ENCODE results near the gene RFX5. TPM values are rescaled to one million over a fixed set of nuclear protein-coding genes. Genes with fewer than 3 reads are reported as not detected.

The RFX5 gene
- polyA plus RNA-seq, 3 donors, result 39.3 to 66.3 (median 43.5) TPM

- no peak for DNase-seq
- intact Hi-C loops (cut with micrococcal nuclease), result no loop called here
- no peak overlapping the region for H2AFZ ChIP-seq (ENCODE audit: insufficient read depth, low read depth, low read length, poor library complexity, severe bottlenecking)
- H3K27me3 ChIP-seq (ENCODE audit: control insufficient read depth in 2 of 2, insufficient read depth in 2 of 2, low read length in 2 of 2), result no peaks in the 10 kb centered on the region
- no peak overlapping the region for H3K4me2 ChIP-seq (replicated peaks; ENCODE audit: extremely low read depth, low read length, poor library complexity, severe bottlenecking)
- H3K36me3 ChIP-seq (replicated peaks in 1 of 2; ENCODE audit: control insufficient read depth in 1 of 2, insufficient read depth in 2 of 2, low read length in 2 of 2), result no peaks in the 10 kb centered on the region
- no peaks in the 10 kb centered on the region for H3K36me3 Mint-ChIP-seq
- no peak overlapping the region for H3K4me3 ChIP-seq (replicated peaks in 1 of 3; ENCODE audit: low read depth in 2 of 3, low read length in 3 of 3)
- H3K4me1 Mint-ChIP-seq, result peaks cover 3% of the 10 kb centered on the region
- H3K27me3 Mint-ChIP-seq (ENCODE audit: low read depth in 3 of 3), result peaks cover 2 to 3% (median 2%) of the 10 kb centered on the region in 3 donors
- H3K9ac ChIP-seq (ENCODE audit: insufficient read depth, low read length, poor library complexity, severe bottlenecking), result no peak overlapping the region
- H3K27ac ChIP-seq (ENCODE audit: low read depth in 1 of 2, low read length in 2 of 2), result no peak overlapping the region
- peaks cover 10 to 11% of the 10 kb centered on the region in 2 donors for H3K9me3 ChIP-seq (replicated peaks in 1 of 2; ENCODE audit: control insufficient read depth in 1 of 2, insufficient read depth in 1 of 2, low read length in 2 of 2)
- peak overlapping the region in 4 of 7 donors; percentile 26 to 38 (median 35) for H3K27ac Mint-ChIP-seq
- no CpG with 5 or more reads among the region's 3 CpGs for WGBS (ENCODE audit: insufficient coverage)
- H3K4me1 ChIP-seq (ENCODE audit: control insufficient read depth in 1 of 2, insufficient read depth in 2 of 2, low read length in 2 of 2), result no peaks in the 10 kb centered on the region
- no peak for TF ChIP-seq CTCF (IDR thresholded peaks at IDR 0.05)
- H3K9me3 Mint-ChIP-seq, result peaks cover 12 to 18% (median 16%) of the 10 kb centered on the region in 7 donors
- no peaks in the 10 kb centered on the region for H3K79me2 ChIP-seq (ENCODE audit: insufficient read depth, low read length)
- no peak overlapping the region for H3K4me3 Mint-ChIP-seq
- no peaks in the 10 kb centered on the region for H4K20me1 ChIP-seq (ENCODE audit: insufficient read depth, low read length)
These were observed 15.5 kb upstream of the RFX5 start for GRCh38 chr1:151362308-151363155.

GRCh38 chr1:151361883-151362282 is 14.8 kb upstream of the RFX5 start:
- Histone ChIP-seq H3K27ac (ENCODE audit: low read depth in 1 of 2, low read length in 2 of 2) (no peak overlapping the region), H3K79me2 (ENCODE audit: insufficient read depth, low read length) (no peaks in the 10 kb centered on the region), H3K4me1 (ENCODE audit: control insufficient read depth in 1 of 2, insufficient read depth in 2 of 2, low read length in 2 of 2) (no peaks in the 10 kb centered on the region), H2AFZ (ENCODE audit: insufficient read depth, low read depth, low read length, poor library complexity, severe bottlenecking) (no peak overlapping the region), H3K9ac (ENCODE audit: insufficient read depth, low read length, poor library complexity, severe bottlenecking) (no peak overlapping the region), H4K20me1 (ENCODE audit: insufficient read depth, low read length) (no peaks in the 10 kb centered on the region), H3K4me2 (replicated peaks; ENCODE audit: extremely low read depth, low read length, poor library complexity, severe bottlenecking) (no peak overlapping the region), H3K9me3 (replicated peaks in 1 of 2; ENCODE audit: control insufficient read depth in 1 of 2, insufficient read depth in 1 of 2, low read length in 2 of 2) (peaks cover 10 to 11% of the 10 kb centered on the region in 2 donors), H3K27me3 (ENCODE audit: control insufficient read depth in 2 of 2, insufficient read depth in 2 of 2, low read length in 2 of 2) (no peaks in the 10 kb centered on the region), H3K4me3 (replicated peaks in 1 of 3; ENCODE audit: low read depth in 2 of 3, low read length in 3 of 3) (no peak overlapping the region), H3K36me3 (replicated peaks in 1 of 2; ENCODE audit: control insufficient read depth in 1 of 2, insufficient read depth in 2 of 2, low read length in 2 of 2) (no peaks in the 10 kb centered on the region)
- Mint-ChIP-seq H3K4me1 (peaks cover 3% of the 10 kb centered on the region), H3K4me3 (no peak overlapping the region), H3K36me3 (no peaks in the 10 kb centered on the region), H3K27ac (peak overlapping the region in 3 of 7 donors; percentile 26 to 68 (median 35)), H3K9me3 (peaks cover 12 to 18% (median 14%) of the 10 kb centered on the region in 7 donors), H3K27me3 (ENCODE audit: low read depth in 3 of 3) (peaks cover 2 to 3% (median 2%) of the 10 kb centered on the region in 3 donors)
- intact Hi-C loops (cut with micrococcal nuclease), result no loop called here
- TF ChIP-seq CTCF (IDR thresholded peaks at IDR 0.05), result no peak
- DNase-seq, result no peak

Measured in CD14-positive monocyte (primary cell).